Stimulated activated CD8-positive, alpha-beta memory T cell treated with anti-CD3 and anti-CD28 coated beads, Interleukin-12 subunit alpha, Interleukin-12 subunit beta, amount 100 ng/mL, for 24 hours (primary cell): ENCODE measurements around the gene KRT38.
"Not testable (repeated sequence)": the region's sequence is repeated elsewhere in the genome, so short reads cannot be mapped to it uniquely, and the experiment has no call there.

Experiments used
- DNase-seq: peaks from one replicate; pipeline ENCODE4 v3.0.0-alpha.2; 2020; ENCODE audit errors: extremely low read depth

The KRT38 gene

DNA sequence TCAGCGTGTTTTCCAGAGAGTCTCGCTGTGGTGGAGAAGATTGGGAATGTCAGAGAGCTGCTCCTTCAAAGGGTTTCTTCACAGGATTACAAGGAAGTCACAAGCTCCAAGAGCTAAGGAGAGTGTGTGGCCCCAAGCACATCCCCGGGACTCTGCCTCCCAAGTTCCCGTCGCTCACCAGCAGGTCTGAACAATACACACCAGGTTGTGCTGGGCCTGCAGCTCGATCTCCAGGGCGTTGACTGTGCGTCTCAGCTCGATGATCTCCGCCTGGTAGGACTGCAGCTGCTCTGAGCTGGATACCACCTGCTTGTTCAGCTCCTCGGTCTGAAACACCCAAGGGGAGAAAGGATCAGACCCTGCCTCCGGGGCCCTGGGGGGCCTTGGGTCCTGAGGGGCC lies 45.7 kb downstream of the KRT38 start:
- DNase-seq: not testable (repeated sequence)

DNA sequence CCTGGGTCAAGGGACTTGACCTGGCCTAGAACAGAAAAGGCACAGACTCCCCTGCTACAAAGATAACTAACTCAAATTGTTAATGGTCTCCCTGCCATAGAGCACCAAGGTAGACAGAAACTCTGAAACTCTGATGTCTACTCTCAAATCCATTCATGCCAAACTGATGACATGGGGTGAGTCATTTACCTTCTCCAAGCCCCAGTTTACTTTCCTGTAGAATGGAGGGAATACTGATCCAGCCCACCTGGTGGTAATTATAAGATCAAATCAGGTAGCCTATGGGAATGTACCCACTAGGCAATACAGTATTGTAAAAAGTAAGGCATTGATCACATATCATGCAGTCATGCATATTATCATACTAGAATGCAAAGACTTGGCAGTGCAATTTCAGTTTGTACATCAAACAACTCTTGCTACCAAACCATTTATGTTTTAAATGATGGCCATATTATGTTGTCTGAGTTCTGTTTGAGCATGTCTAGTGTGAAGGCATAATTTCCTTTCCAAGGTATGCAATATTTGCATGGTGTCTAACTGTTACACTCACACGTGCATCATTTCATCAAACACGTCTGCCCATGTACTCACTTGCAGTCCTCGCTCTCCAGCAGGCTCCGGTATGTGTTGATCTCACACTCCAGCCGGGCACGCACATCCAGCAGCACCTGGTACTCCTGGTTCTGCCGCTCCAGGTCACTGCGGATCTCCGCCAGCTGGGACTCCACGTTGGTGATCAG lies 46.4 kb downstream of the KRT38 start:
- no peak for DNase-seq

DNA sequence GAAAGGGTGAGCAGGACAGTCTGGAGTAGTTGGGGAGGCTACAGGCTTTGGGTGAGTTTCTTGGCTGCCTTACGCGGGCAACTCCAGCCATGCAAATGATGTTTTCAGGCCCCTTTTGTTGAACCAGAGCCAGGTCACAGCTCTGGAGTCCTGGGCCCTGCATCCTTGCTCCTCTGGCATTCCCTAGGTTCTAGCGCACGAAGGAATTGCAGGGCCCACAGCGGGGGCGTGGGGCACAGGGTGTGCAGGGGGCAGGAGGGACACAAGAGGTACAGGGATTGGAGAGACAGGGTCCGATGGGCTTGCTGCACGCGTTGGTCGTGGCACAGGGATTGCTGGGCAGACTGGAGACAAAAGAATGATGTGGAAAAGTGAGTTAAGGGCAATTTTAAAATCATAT lies 47.0 kb downstream of the KRT38 start:
- no peak for DNase-seq

DNA sequence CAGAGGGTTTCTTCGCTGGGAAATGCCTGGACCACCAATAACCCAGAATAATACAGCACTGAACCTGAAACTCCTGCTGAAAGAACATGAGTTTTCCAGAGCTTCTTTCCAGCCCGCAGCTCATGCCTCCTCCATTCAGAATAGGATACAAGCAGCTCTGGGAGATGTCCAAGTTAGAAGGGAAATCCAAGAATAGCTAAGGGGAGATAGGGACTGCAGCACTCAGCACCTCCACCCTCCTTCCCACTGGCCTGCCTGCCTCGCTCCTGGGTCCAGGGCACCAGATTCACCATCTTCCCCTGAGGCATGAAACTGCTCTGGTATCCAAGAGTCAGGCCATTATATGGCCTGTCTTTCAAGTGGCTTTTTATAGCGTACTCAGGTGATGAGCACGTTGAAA lies 47.5 kb downstream of the KRT38 start:
- DNase-seq: no peak

DNA sequence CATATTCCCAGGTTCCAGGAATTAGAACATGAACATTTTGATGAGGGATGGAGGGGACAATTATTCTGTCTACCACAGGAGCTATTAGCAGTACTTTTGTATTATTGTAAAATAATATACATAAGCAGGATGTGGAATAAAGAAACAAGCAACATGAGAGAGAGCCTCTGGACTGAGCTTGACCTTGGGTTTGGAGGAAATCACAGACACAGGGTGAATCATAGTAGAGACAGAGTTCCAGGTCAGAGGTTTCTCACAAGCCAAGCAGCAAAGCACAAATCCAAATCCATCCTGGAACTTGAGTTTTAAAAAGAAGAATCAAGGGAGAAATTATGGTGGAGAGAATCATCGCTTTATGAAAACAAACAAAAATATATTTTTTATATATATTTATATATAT lies 48.5 kb downstream of the KRT38 start:
- DNase-seq: no peak

DNA sequence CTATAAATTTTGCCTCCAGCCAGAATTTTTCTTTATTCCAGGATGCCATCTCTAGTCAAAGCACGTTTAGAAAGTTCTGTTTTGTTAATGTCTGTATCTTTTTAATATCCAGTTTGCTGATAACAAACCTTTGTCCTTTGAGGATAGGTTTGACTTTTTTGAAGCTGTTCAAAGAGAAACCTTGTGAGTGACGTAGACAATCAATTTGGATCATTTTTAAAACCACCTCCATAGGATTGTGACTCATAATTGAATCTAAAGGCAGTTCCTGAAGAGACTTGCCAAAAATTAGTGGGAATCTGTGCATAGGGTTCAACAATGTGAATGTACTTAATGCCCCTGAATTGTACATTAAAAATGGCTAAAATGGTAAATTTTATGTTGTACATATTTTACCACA lies 49.2 kb downstream of the KRT38 start:
- DNase-seq: no peak

DNA sequence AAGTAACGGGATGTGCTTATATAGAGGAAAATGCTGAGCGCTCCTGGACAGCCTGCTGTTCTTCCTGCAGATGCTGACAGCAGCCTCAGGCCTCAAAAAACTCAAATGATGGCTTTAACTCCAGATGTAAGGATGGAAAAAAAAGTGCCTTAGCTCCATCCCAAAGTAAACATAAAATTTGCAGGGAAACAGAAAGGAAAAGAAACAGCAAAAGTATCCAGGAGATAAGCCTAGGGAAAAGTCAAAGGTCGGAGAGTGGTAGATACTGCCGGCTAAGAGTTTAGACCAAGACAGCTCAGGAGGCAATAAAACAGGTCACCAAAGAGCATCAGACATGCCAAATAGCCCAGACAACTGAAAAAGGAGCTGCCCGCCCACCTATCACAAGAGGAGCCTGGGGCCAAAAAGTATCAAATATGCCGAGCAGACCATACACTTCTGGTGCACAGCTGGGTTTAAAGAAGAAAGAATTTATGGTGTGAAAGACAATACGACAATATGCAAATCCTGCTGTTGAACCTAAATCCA lies 50.3 kb downstream of the KRT38 start:
- no peak for DNase-seq

DNA sequence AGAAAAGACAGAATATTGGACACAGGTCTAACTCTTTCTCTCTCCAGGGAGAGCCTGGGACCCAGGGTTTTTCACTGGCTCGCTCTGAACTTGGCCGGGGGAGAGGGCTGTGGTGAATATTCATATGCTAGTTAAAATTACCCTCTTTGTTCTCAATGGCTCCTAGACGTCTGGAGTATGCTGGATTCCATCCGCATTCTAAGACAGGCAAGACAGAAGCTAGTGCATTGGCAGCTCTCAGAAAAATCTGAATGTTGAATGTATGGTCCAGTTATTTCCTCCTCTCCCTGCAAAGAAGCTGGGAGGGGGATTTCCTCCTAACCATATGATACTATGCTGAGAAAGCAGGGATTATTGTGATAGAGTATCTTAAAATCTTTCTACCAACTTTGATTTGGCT lies 53.1 kb downstream of the KRT38 start:
- no peak for DNase-seq

DNA sequence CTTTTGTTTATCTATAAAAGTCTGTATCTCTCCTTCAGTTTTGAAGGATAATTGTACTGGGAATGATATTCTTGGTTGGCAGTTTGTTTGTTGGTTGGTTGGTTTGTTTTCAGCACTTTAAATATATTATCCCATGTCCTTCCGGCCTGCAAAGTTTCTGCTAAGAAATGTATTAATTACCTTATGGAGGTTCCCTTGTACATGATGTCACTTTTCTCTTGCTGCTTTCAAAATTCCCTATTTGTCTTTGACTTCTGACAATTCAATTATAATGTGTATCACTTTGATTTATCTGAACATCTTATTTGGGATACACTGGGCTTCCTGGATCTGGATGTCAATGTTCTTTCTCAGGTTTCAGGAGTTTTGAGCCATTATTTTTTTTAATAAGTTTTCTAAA lies 54.6 kb downstream of the KRT38 start:
- no peak for DNase-seq
